Liver (tissue), 9 donors: ENCODE measurements around the gene PEX11G. TPM values are rescaled to one million over a fixed set of nuclear protein-coding genes. Genes with fewer than 3 reads are reported as not detected.

Experiments used
- DNase-seq: peaks from one replicate; pipeline ENCODE4 v3.0.0-alpha.2; 2017; ENCODE audit warnings: low spot score
- H3K27ac ChIP-seq, 2 donors: one replicate each; pipeline ENCODE4 v1.7.0; 2013; ENCODE audit warnings: inconsistent platforms in 2 of 2, low read length in 2 of 2, control low read depth in 1 of 2, low read depth in 1 of 2, mild to moderate bottlenecking in 1 of 2
- H3K27me3 ChIP-seq, 4 donors: one replicate each; pipeline versions ENCODE4 v1.6.1 to v1.7.0; 2013; ENCODE audit warnings: low read length in 3 of 4, inconsistent platforms in 1 of 4, mild to moderate bottlenecking in 1 of 4, moderate library complexity in 1 of 4; ENCODE audit not compliant: control insufficient read depth in 4 of 4, insufficient read depth in 4 of 4
- H3K36me3 ChIP-seq, 4 donors: one replicate each; pipeline versions ENCODE4 v1.6.1 to v1.7.0; 2013; ENCODE audit warnings: low read length in 3 of 4, mild to moderate bottlenecking in 3 of 4, low read depth in 1 of 4, moderate library complexity in 1 of 4; ENCODE audit not compliant: control insufficient read depth in 4 of 4, insufficient read depth in 3 of 4
- H3K4me1 ChIP-seq, 4 donors: one replicate each; pipeline versions ENCODE4 v1.6.1 to v1.7.0; 2013; ENCODE audit warnings: low read length in 3 of 4, mild to moderate bottlenecking in 3 of 4, moderate library complexity in 1 of 4; ENCODE audit not compliant: control insufficient read depth in 4 of 4, insufficient read depth in 4 of 4
- H3K4me3 ChIP-seq, 3 donors: one replicate each; pipeline versions ENCODE4 v1.6.1 to v1.7.0; 2013; ENCODE audit warnings: low read length in 3 of 3, control low read depth in 1 of 3, low read depth in 1 of 3, mild to moderate bottlenecking in 1 of 3
- H3K9ac ChIP-seq, 2 donors: one replicate each; pipeline ENCODE4 v1.7.0; 2013; ENCODE audit warnings: low read length in 2 of 2, mild to moderate bottlenecking in 2 of 2, moderate library complexity in 2 of 2, control low read depth in 1 of 2, low read depth in 1 of 2
- H3K9me3 ChIP-seq, 4 donors: one replicate each; pipeline versions ENCODE4 v1.6.1 to v1.7.0; 2013; ENCODE audit warnings: low read length in 3 of 4; ENCODE audit not compliant: control insufficient read depth in 4 of 4
- EGR1 ChIP-seq, 2 donors: IDR thresholded peaks; 2 replicates each; pipeline ENCODE4 v1.6.1; 2016 to 2018; ENCODE audit warnings: antibody characterized with exemption in 2 of 2, low read depth in 2 of 2
- FOXA1 ChIP-seq: IDR thresholded peaks from 2 replicates; pipeline ENCODE4 v1.6.1; 2016; ENCODE audit warnings: antibody characterized with exemption
- FOXA2 ChIP-seq: IDR thresholded peaks from 2 replicates; pipeline ENCODE4 v1.6.1; 2016; ENCODE audit warnings: antibody characterized with exemption
- GABPA ChIP-seq, 2 donors: IDR thresholded peaks in 1 of 2; conservative IDR thresholded peaks in 1 of 2; 2 replicates each; pipeline ENCODE4 v1.6.1; 2016; ENCODE audit warnings: antibody characterized with exemption in 2 of 2, mild to moderate bottlenecking in 1 of 2, moderate library complexity in 1 of 2
- HNF4A ChIP-seq, 2 donors: conservative IDR thresholded peaks; 2 replicates each; pipeline ENCODE4 v1.6.1; 2016; ENCODE audit warnings: antibody characterized with exemption in 2 of 2, mild to moderate bottlenecking in 2 of 2
- HNF4G ChIP-seq: IDR thresholded peaks from 2 replicates; pipeline ENCODE4 v1.6.1; 2016; ENCODE audit warnings: antibody characterized with exemption
- JUND ChIP-seq, 2 donors: IDR thresholded peaks; 2 replicates each; pipeline ENCODE4 v1.6.1; 2016; ENCODE audit warnings: antibody characterized with exemption in 2 of 2
- RAD21 ChIP-seq, 2 donors: IDR thresholded peaks; 2 replicates each; pipeline ENCODE4 v1.6.1; 2016; ENCODE audit warnings: antibody characterized with exemption in 2 of 2, mild to moderate bottlenecking in 2 of 2
- REST ChIP-seq: IDR thresholded peaks from 2 replicates; pipeline ENCODE4 v1.6.1; 2016; ENCODE audit warnings: antibody characterized with exemption, mild to moderate bottlenecking
- RXRA ChIP-seq, 2 donors: IDR thresholded peaks; 2 replicates each; pipeline ENCODE4 v1.6.1; 2017 to 2018; ENCODE audit warnings: antibody characterized with exemption in 2 of 2, mild to moderate bottlenecking in 1 of 2
- TAF1 ChIP-seq: conservative IDR thresholded peaks from 2 replicates; pipeline ENCODE4 v1.6.1; 2016; ENCODE audit warnings: antibody characterized with exemption, mild to moderate bottlenecking
- YY1 ChIP-seq: IDR thresholded peaks from 2 replicates; pipeline ENCODE4 v1.6.1; 2016; ENCODE audit warnings: antibody characterized with exemption, mild to moderate bottlenecking
- WGBS: extraction: QIAGEN DNeasy Blood & Tissue Kit; methylation state at CpG from one replicate; pipeline ENCODE4 v1.1.7; 2013; 5-methylcytosine and 5-hydroxymethylcytosine counted together
- polyA plus RNA-seq, 2 donors: library from polyadenylated mRNA; stranded (reverse) in 1 of 2; unstranded in 1 of 2; fragments of 200-250 nt in 1 of 2; fragments of >200 nt in 1 of 2; fragmentation: Nextera tagmentation in 1 of 2; extraction: Ambion mirVana in 1 of 2; gene quantifications; one replicate each; pipeline versions ENCODE4 v1.2.1 to v1.2.3, GENCODE V29; 2013 to 2015
- total RNA-seq, 2 donors: library from RNA; depleted of rRNA; stranded (reverse); fragments of >200 nt; gene quantifications; one replicate each; pipeline ENCODE4 v1.2.3, GENCODE V29; 2014
- TF ChIP-seq, protein P1 (sequence below): fragments of 150-350 bp; IDR thresholded peaks from 2 replicates; pipeline ENCODE4 v1.5.1; 2017; ENCODE audit warnings: improper control_type of control experiment, low read depth, low read length; ENCODE audit not compliant: missing input control
- TF ChIP-seq, protein P2 (sequence below): IDR thresholded peaks from 2 replicates; pipeline ENCODE4 v1.6.1; 2016; ENCODE audit warnings: antibody characterized with exemption
- donor health status: healthy.
- donor health status: healthy.
- donor health status: healthy.
- donor health status: healthy.
- donor health status: healthy.

PEX11G gene
- total and polyA plus RNA-seq, 4 donors = 1.9 to 10.9 (median 8.2) TPM

- Histone ChIP-seq H3K27me3 (no peaks in the 10 kb centered on the region), H3K9me3 (no peaks in the 10 kb centered on the region), H3K27ac (no peak overlapping the region), H3K36me3 (peaks cover 0 to 3% (median 0%) of the 10 kb centered on the region in 4 donors), H3K9ac (no peak overlapping the region), H3K4me1 (peaks cover 11 to 58% (median 45%) of the 10 kb centered on the region in 4 donors), H3K4me3 (no peak overlapping the region)
- WGBS = 97% methylated on average over 74 of the region's 74 CpGs
- DNase-seq = no peak
- TF ChIP-seq RAD21 (IDR thresholded peaks at IDR 0.05) (no peak), JUND (IDR thresholded peaks at IDR 0.05) (no peak), RXRA (IDR thresholded peaks at IDR 0.05) (no peak), HNF4G (no peak), YY1 (no peak), REST (no peak), GABPA (IDR thresholded peaks at IDR 0.05 in 1 of 2, conservative IDR thresholded peaks at IDR 0.05 in 1 of 2) (no peak), FOXA2 (no peak), EGR1 (IDR thresholded peaks at IDR 0.05; ENCODE audit: low read depth in 2 of 2) (no peak), HNF4A (conservative IDR thresholded peaks at IDR 0.05) (no peak), TAF1 (no peak)
- TF ChIP-seq, protein P1, sequence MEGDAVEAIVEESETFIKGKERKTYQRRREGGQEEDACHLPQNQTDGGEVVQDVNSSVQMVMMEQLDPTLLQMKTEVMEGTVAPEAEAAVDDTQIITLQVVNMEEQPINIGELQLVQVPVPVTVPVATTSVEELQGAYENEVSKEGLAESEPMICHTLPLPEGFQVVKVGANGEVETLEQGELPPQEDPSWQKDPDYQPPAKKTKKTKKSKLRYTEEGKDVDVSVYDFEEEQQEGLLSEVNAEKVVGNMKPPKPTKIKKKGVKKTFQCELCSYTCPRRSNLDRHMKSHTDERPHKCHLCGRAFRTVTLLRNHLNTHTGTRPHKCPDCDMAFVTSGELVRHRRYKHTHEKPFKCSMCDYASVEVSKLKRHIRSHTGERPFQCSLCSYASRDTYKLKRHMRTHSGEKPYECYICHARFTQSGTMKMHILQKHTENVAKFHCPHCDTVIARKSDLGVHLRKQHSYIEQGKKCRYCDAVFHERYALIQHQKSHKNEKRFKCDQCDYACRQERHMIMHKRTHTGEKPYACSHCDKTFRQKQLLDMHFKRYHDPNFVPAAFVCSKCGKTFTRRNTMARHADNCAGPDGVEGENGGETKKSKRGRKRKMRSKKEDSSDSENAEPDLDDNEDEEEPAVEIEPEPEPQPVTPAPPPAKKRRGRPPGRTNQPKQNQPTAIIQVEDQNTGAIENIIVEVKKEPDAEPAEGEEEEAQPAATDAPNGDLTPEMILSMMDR = no peak
- TF ChIP-seq, protein P2, sequence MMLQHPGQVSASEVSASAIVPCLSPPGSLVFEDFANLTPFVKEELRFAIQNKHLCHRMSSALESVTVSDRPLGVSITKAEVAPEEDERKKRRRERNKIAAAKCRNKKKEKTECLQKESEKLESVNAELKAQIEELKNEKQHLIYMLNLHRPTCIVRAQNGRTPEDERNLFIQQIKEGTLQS = no peak
Observed at GRCh38 chr19:7519361-7520130, 30.7 kb upstream of the PEX11G start.

DNA sequence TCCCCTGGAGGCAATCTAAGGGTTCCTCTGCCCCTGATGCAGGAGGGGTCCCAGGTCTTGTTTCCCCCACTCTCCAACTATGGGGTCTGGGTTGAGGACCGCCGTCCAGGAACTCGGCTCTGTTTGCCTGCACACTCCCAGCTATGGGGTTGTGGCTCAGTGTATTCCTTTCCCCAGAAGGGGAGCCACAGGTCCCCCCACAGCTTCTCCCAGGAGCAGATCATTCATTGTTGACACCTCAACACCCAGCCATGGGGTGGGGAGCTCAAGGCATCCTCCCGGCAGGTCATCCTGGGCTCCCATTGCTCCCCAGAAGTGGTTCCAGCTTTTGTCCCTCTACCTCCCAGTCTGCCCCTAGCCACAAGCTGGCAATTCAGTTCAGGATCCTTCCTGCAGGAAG is 28.0 kb upstream of the PEX11G start:
- Histone ChIP-seq H3K36me3 (peaks cover 0 to 3% (median 0%) of the 10 kb centered on the region in 4 donors), H3K9me3 (no peaks in the 10 kb centered on the region), H3K9ac (peak overlapping the region; percentile 78 to 83), H3K4me3 (peak overlapping the region in 1 of 3 donors; percentile 62), H3K27ac (no peak overlapping the region), H3K4me1 (peaks cover 6 to 39% (median 31%) of the 10 kb centered on the region in 4 donors), H3K27me3 (no peaks in the 10 kb centered on the region)
- WGBS = 86% methylated on average over 4 of the region's 4 CpGs
- no peak for TF ChIP-seq RXRA (IDR thresholded peaks at IDR 0.05)
- TF ChIP-seq YY1 = no peak
- TF ChIP-seq HNF4G = no peak
- TF ChIP-seq, protein P1 = no peak
- TF ChIP-seq, protein P2 = no peak
- TF ChIP-seq REST = no peak
- TF ChIP-seq FOXA1 = no peak
- TF ChIP-seq TAF1 = no peak
- no peak for DNase-seq
